Vagina (tissue), 2 donors: ENCODE measurements around the gene VRK3. TPM values are rescaled to one million over a fixed set of nuclear protein-coding genes. Genes with fewer than 3 reads are reported as not detected.

Experiments
- DNase-seq, 2 donors: peaks; one replicate each; pipeline ENCODE4 v3.0.0-alpha.2; 2017; ENCODE audit errors: extremely low spot score in 2 of 2
- H3K27ac ChIP-seq: fragments of 200-600 bp; sonication (generic); one replicate; pipeline ENCODE4 v1.5.1; 2019
- H3K27me3 ChIP-seq: fragments of 200-600 bp; sonication (generic); one replicate; pipeline ENCODE4 v1.5.1; 2019
- H3K36me3 ChIP-seq, 2 donors: fragments of 200-600 bp; sonication (generic); one replicate each; pipeline ENCODE4 v1.5.1; 2017 to 2019
- H3K4me1 ChIP-seq: fragments of 200-600 bp; sonication (generic); one replicate; pipeline ENCODE4 v1.5.1; 2019
- H3K4me3 ChIP-seq, 2 donors: fragments of 200-600 bp; sonication (generic); 1 replicate in 1 of 2; 2 replicates in 1 of 2; pipeline ENCODE4 v1.5.1; 2016 to 2019
- H3K9me3 ChIP-seq: fragments of 200-600 bp; sonication (generic); one replicate; pipeline ENCODE4 v1.5.1; 2019
- POLR2A ChIP-seq, 2 donors: fragments of 450-650 bp; IDR thresholded peaks; one replicate each; pipeline ENCODE4 v1.6.1; 2017; ENCODE audit warnings: antibody characterized with exemption in 2 of 2, mild to moderate bottlenecking in 2 of 2, moderate library complexity in 2 of 2
- POLR2AphosphoS5 ChIP-seq, 2 donors: sonication (generic); formaldehyde crosslinking; IDR thresholded peaks; one replicate each; pipeline ENCODE4 v1.9.0; 2017; ENCODE audit warnings: antibody characterized with exemption in 2 of 2, mild to moderate bottlenecking in 2 of 2, low read depth in 1 of 2; ENCODE audit not compliant: insufficient read depth in 1 of 2
- intact Hi-C: fragments of 100-400 bp; cut with DNase I; formaldehyde crosslinking; loops from one replicate; pipeline ENCODE4 v1.15.1; 2023
- total RNA-seq: library from RNA; depleted of rRNA; stranded (reverse); fragments of >200 nt; gene quantifications from one replicate; pipeline ENCODE4 v1.2.3, GENCODE V29; 2016
- TF ChIP-seq, protein P1 (sequence below), 3 experiments: fragments of 450-650 bp in 2 of 3; fragments of 200-600 bp in 1 of 3; sonication (generic) in 1 of 3; IDR thresholded peaks; one replicate each; pipeline ENCODE4 v1.5.1; 2017 to 2019; ENCODE audit warnings: antibody characterized with exemption in 3 of 3, mild to moderate bottlenecking in 2 of 3, moderate library complexity in 2 of 3

The VRK3 gene
- total RNA-seq, 1 donor from 2014 or later: 34.9 TPM

DNA sequence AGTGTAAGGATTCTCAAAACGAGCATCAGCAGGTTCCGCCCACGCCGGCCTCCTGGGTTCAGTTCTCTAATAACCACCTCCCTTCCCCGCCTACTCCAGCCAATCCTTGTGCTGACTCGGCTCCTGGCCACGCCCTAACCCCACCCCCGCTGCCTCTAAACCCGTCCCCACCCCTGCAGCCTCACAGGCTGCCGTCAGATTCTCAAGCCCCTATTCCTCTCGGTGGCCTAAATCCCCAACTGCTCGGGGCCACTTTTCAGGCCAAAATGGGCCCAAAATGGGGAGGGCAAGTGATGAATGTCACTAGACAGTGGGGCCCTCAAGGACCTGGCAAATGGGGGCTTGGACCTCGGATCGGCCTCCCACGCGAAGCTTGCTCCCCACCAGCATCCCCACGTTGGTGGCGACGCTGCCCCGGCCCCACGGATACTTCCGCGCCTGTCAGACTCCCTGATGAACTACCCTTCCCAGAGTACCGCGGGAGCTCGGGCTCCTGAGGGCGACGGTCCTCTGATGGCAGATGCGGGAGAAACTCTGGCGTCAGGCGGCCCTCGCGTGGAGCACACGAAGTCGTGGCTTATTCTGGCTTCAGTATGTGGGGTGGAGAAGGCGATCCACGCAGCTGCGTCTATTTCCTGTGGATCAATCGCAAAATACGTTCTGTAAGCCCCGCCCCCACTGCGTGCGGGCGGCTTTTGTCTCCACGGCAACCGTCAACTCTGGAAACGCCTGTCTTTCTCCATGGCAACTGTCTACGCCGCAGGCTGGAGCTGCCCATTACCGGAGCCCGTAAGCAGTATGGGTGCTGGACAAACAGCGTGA lies 25.4 kb upstream of the VRK3 start:
- Histone ChIP-seq H3K36me3 (peaks cover 0 to 11% of the 10 kb centered on the region in 2 donors), H3K27ac (peak overlapping the region; percentile 42), H3K4me3 (peak overlapping the region; percentile 46 to 48), H3K27me3 (no peaks in the 10 kb centered on the region), H3K4me1 (peaks cover 8% of the 10 kb centered on the region), H3K9me3 (peaks cover 14% of the 10 kb centered on the region)
- no peak for DNase-seq
- TF ChIP-seq, protein P1, sequence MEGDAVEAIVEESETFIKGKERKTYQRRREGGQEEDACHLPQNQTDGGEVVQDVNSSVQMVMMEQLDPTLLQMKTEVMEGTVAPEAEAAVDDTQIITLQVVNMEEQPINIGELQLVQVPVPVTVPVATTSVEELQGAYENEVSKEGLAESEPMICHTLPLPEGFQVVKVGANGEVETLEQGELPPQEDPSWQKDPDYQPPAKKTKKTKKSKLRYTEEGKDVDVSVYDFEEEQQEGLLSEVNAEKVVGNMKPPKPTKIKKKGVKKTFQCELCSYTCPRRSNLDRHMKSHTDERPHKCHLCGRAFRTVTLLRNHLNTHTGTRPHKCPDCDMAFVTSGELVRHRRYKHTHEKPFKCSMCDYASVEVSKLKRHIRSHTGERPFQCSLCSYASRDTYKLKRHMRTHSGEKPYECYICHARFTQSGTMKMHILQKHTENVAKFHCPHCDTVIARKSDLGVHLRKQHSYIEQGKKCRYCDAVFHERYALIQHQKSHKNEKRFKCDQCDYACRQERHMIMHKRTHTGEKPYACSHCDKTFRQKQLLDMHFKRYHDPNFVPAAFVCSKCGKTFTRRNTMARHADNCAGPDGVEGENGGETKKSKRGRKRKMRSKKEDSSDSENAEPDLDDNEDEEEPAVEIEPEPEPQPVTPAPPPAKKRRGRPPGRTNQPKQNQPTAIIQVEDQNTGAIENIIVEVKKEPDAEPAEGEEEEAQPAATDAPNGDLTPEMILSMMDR (IDR thresholded peaks at IDR 0.05): no peak
- peak in 1 of 2 donors; percentile 77 for TF ChIP-seq POLR2AphosphoS5 (IDR thresholded peaks at IDR 0.05; ENCODE audit: insufficient read depth in 1 of 2, low read depth in 1 of 2)
- intact Hi-C loops: no loop called here

DNA sequence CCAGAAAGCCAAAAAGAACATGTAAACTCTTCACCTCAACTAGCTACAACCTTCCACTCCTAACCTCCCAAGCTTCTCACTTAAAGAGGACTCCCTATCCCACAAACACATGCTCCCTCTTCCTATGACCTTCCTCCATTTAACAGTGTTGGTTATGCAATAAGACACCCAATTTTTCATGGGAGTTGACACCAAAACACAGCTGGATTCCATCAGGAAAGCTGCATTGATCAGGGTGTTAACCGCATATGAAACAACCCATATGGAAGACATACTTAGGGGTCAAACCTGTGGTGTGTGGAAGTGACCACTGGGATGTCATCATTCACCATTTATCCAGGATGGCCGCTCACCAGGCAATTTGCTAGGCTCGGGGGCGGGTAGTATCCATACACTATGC lies 22.5 kb upstream of the VRK3 start:
- no peak overlapping the region for H3K4me3 ChIP-seq
- TF ChIP-seq POLR2AphosphoS5 (IDR thresholded peaks at IDR 0.05; ENCODE audit: insufficient read depth in 1 of 2, low read depth in 1 of 2) (no peak), POLR2A (IDR thresholded peaks at IDR 0.05) (no peak)
- TF ChIP-seq, protein P1 (IDR thresholded peaks at IDR 0.05): no peak
- no peak for DNase-seq
- intact Hi-C loops: no loop called here
- H3K27ac ChIP-seq: no peak overlapping the region
- H3K9me3 ChIP-seq: peaks cover 31% of the 10 kb centered on the region
- H3K4me1 ChIP-seq: peaks cover 8% of the 10 kb centered on the region
- H3K36me3 ChIP-seq: peaks cover 0 to 40% of the 10 kb centered on the region in 2 donors
- H3K27me3 ChIP-seq: no peaks in the 10 kb centered on the region

DNA sequence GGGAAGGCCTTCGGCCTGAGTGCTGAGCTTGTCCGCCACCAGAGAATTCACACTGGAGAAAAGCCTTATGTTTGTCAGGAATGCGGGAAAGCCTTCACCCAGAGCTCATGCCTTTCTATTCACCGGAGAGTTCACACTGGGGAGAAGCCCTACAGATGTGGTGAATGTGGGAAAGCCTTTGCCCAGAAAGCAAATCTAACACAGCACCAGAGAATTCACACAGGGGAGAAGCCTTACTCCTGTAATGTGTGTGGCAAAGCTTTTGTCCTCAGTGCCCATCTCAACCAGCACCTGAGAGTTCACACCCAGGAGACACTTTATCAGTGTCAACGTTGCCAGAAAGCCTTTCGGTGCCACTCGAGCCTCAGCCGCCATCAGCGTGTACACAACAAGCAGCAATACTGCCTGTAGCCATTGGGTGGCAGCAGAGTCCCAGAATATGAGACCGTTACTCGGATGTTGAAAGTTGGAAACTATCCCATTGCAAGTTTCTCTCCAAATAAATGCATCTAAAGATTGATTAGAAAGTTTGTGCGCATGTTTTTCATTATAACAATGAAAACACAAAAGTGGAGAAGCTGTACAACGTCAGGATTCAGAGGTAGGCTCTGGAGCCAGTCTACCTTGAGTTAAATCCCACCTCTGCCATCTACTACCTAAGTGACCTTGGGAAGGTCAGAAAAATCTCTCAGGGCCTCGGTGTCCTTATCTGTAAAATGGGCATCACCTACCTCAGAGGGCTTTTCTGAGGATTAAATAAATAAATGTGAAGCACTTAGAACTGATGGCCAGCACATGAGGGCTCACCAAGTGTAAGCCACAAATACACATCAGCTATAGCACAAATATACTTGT lies 21.7 kb upstream of the VRK3 start:
- Histone ChIP-seq H3K4me3 (no peak overlapping the region), H3K4me1 (peaks cover 8% of the 10 kb centered on the region), H3K27me3 (no peaks in the 10 kb centered on the region), H3K9me3 (peaks cover 31% of the 10 kb centered on the region), H3K36me3 (peaks cover 6 to 48% of the 10 kb centered on the region in 2 donors), H3K27ac (no peak overlapping the region)
- no peak for DNase-seq
- intact Hi-C loops: no loop called here
- TF ChIP-seq POLR2AphosphoS5 (IDR thresholded peaks at IDR 0.05; ENCODE audit: insufficient read depth in 1 of 2, low read depth in 1 of 2): no peak
- TF ChIP-seq, protein P1 (IDR thresholded peaks at IDR 0.05): peak; percentile 33 to 62 (median 50)

DNA sequence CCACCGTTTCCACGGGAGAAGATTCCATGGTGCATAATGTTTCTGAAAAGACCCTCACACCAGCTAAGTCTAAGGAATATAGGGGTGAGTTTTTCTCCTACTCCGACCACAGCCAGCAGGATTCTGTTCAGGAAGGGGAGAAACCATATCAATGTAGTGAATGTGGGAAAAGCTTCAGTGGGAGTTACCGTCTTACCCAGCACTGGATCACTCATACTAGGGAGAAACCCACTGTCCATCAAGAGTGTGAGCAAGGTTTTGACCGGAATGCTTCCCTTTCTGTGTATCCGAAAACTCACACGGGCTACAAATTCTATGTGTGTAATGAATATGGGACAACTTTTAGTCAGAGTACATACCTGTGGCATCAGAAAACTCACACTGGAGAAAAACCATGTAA lies 19.8 kb upstream of the VRK3 start:
- peaks cover 9 to 68% of the 10 kb centered on the region in 2 donors for H3K36me3 ChIP-seq
- TF ChIP-seq POLR2AphosphoS5 (IDR thresholded peaks at IDR 0.05; ENCODE audit: insufficient read depth in 1 of 2, low read depth in 1 of 2): no peak
- TF ChIP-seq, protein P1 (IDR thresholded peaks at IDR 0.05): no peak
- TF ChIP-seq POLR2A (IDR thresholded peaks at IDR 0.05): no peak
- peaks cover 31% of the 10 kb centered on the region for H3K9me3 ChIP-seq
- no peaks in the 10 kb centered on the region for H3K27me3 ChIP-seq
- H3K4me3 ChIP-seq: no peak overlapping the region
- no peak for DNase-seq
- H3K4me1 ChIP-seq: no peaks in the 10 kb centered on the region
- H3K27ac ChIP-seq: no peak overlapping the region
- intact Hi-C loops: no loop called here
